Left lung (tissue), 10 donors: ENCODE data around the gene DIP2C. TPM values are rescaled to one million over a fixed set of nuclear protein-coding genes. Genes with fewer than 3 reads are reported as not detected.
A peak's percentile ranks its signal among the peaks of the same experiment; 100 is the strongest.

Experiments
- ATAC-seq: fragments of 200-7000 bp; cut with Tn5 transposase; one replicate; pipeline ENCODE4 v1.9.1; 2020; ENCODE audit warnings: moderate library complexity
- DNase-seq, 4 donors: peaks; one replicate each; pipeline ENCODE4 v3.0.0-alpha.2; 2013 to 2020
- H3K27ac ChIP-seq, 2 donors: fragments of 200-600 bp; sonication (generic) in 1 of 2; one replicate each; pipeline versions ENCODE4 v1.5.0 to v1.8.0; 2020 to 2021
- H3K27me3 ChIP-seq, 2 donors: fragments of 200-600 bp; sonication (generic) in 1 of 2; one replicate each; pipeline versions ENCODE4 v1.5.0 to v1.8.0; 2020 to 2021
- H3K36me3 ChIP-seq, 2 donors: fragments of 200-600 bp; sonication (generic) in 1 of 2; one replicate each; pipeline versions ENCODE4 v1.5.0 to v1.8.0; 2020 to 2021
- H3K4me1 ChIP-seq, 2 donors: fragments of 200-600 bp; one replicate each; pipeline ENCODE4 v1.8.0; 2021
- H3K4me3 ChIP-seq, 2 donors: fragments of 200-600 bp; sonication (generic) in 1 of 2; one replicate each; pipeline versions ENCODE4 v1.5.0 to v1.8.0; 2020 to 2021; ENCODE audit warnings: mild to moderate bottlenecking in 1 of 2
- H3K9me3 ChIP-seq, 2 donors: fragments of 200-600 bp; sonication (generic) in 1 of 2; one replicate each; pipeline versions ENCODE4 v1.5.0 to v1.8.0; 2020 to 2021
- CTCF ChIP-seq, 2 donors: fragments of 200-600 bp; sonication (generic) in 1 of 2; IDR thresholded peaks; one replicate each; pipeline versions ENCODE4 v1.5.0 to v1.8.0; 2021; ENCODE audit warnings: antibody characterized with exemption in 2 of 2
- intact Hi-C, 2 donors: fragments of 100-400 bp; cut with DNase I; formaldehyde crosslinking; loops; one replicate each; pipeline versions ENCODE4 v1.11.2 to v1.14.2; 2022
- polyA plus RNA-seq, 6 donors: library from polyadenylated mRNA; unstranded; fragments of 120-200 nt; gene quantifications; one replicate each; pipeline ENCODE4 v1.2.1, GENCODE V29; 2013; ENCODE audit not compliant: insufficient read length in 6 of 6
- total RNA-seq, 2 donors: library from RNA; stranded (reverse); fragmentation: NEBNext Ultra II Directional; extraction: Animal tissue kit (Norgen Biotek cat#: 25700); gene quantifications; one replicate each; pipeline ENCODE4 v1.2.1, GENCODE V29; 2021
- donor health status: DM: no; HTN: yes; CAD: no.
- donor health status: DM: no; HTN: no; CAD: no.

Gene DIP2C
- total and polyA plus RNA-seq, 8 donors, result 10.5 to 22.5 (median 19.5) TPM

GRCh38 chr10:521261-522250 lies 167.9 kb downstream of the DIP2C start:
- intact Hi-C loops, result no loop called here
- Histone ChIP-seq H3K9me3 (no peaks in the 10 kb centered on the region), H3K27me3 (no peaks in the 10 kb centered on the region), H3K4me3 (no peak overlapping the region), H3K4me1 (no peaks in the 10 kb centered on the region), H3K27ac (no peak overlapping the region), H3K36me3 (no peaks in the 10 kb centered on the region)
- ATAC-seq (peak; percentile 34), DNase-seq (peak in 1 of 4 donors; percentile 46)
- no peak for TF ChIP-seq CTCF (IDR thresholded peaks at IDR 0.05)

- intact Hi-C loops, result no loop called here
- Histone ChIP-seq H3K4me3 (no peak overlapping the region), H3K27me3 (no peaks in the 10 kb centered on the region), H3K9me3 (no peaks in the 10 kb centered on the region), H3K4me1 (no peaks in the 10 kb centered on the region), H3K36me3 (no peaks in the 10 kb centered on the region), H3K27ac (no peak overlapping the region)
- no peak for TF ChIP-seq CTCF (IDR thresholded peaks at IDR 0.05)
- DNase-seq (no peak), ATAC-seq (peak; percentile 42)
These were observed 169.1 kb downstream of the DIP2C start for GRCh38 chr10:520402-520787.

GRCh38 chr10:519716-520401 lies 169.6 kb downstream of the DIP2C start:
- intact Hi-C loops, result loop anchor here in 1 of 2 donors (10.0 kb wide), 1 partner anchor 265 kb away; no protein-coding TSS in a partner anchor
- H3K4me1 ChIP-seq, result no peaks in the 10 kb centered on the region
- DNase-seq, result no peak
- H3K9me3 ChIP-seq, result no peaks in the 10 kb centered on the region
- TF ChIP-seq CTCF (IDR thresholded peaks at IDR 0.05), result no peak
- no peak overlapping the region for H3K4me3 ChIP-seq
- no peak overlapping the region for H3K27ac ChIP-seq
- no peak for ATAC-seq
- no peaks in the 10 kb centered on the region for H3K36me3 ChIP-seq
- no peaks in the 10 kb centered on the region for H3K27me3 ChIP-seq

- Histone ChIP-seq H3K9me3 (no peaks in the 10 kb centered on the region), H3K36me3 (no peaks in the 10 kb centered on the region), H3K4me1 (no peaks in the 10 kb centered on the region), H3K27me3 (no peaks in the 10 kb centered on the region), H3K27ac (no peak overlapping the region), H3K4me3 (no peak overlapping the region)
- no peak for ATAC-seq
- TF ChIP-seq CTCF (IDR thresholded peaks at IDR 0.05), result no peak
- no peak for DNase-seq
- intact Hi-C loops, result loop anchor here in 1 of 2 donors (10.0 kb wide), 1 partner anchor 266 kb away; no protein-coding TSS in a partner anchor
These were observed 170.3 kb downstream of the DIP2C start for GRCh38 chr10:519055-519715.
